ENCODE results near the gene MAP3K3. TPM values are rescaled to one million over a fixed set of nuclear protein-coding genes. Genes with fewer than 3 reads are reported as not detected.

Gene MAP3K3
- polyA plus RNA-seq, 1 experiment: 15.3 TPM

DNA sequence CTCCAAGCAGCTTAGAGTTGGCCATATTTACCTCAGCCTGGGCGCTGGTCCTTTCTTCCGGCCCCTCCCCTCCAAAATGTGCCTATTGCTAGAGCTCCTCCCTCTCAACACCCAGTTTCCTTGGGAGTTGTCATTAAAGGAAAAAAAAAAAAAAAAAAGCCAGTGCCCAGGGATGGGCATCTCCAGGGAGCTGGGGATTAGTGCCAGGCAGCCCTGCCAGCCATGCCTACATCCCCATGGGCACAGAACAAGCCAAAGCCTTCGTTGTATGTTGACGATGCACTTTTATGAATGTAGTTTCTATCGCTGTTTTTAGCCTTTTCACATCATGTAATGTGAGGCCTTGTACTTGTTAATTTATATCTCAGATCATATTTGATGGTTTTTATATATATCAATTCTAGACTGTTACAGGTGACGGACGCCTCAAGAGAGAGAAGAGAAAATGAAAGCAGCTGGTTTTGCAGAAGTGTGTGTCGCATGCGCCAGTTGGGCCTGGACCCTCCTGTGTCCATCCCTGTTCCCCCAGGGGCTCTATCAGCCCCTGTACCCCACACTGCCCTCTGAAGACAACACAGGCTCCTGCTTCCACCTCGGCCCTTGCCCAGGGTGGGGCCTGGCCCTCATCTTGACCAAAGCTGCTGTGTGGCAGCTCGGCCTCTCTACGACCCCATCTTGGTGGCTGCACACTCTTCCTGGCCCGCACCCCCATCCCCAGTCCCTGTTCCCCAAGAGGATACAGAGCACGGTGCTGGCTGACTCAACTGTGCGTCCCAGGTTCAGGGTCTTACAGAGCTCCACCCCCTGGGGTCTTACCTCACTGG lies 72.9 kb downstream of the MAP3K3 start:
- H3K27ac ChIP-seq (ENCODE audit: low read depth, low read length): no peak overlapping the region
- CTCF ChIA-PET: no interaction called here
- H3K9me3 ChIP-seq (ENCODE audit: control insufficient read depth, insufficient read depth, low read length): no peaks in the 10 kb centered on the region
- H3K4me3 ChIP-seq (ENCODE audit: low read depth, low read length): no peak overlapping the region
- POLR2A ChIA-PET: interaction anchor here (0.5 to 0.8 kb wide), 4 partner anchors 32 to 79 kb away, joined by 3 to 6 read pairs (median 3); partner anchors contain the start of genes DDX42 and MAP3K3
- TF ChIP-seq, protein P1, sequence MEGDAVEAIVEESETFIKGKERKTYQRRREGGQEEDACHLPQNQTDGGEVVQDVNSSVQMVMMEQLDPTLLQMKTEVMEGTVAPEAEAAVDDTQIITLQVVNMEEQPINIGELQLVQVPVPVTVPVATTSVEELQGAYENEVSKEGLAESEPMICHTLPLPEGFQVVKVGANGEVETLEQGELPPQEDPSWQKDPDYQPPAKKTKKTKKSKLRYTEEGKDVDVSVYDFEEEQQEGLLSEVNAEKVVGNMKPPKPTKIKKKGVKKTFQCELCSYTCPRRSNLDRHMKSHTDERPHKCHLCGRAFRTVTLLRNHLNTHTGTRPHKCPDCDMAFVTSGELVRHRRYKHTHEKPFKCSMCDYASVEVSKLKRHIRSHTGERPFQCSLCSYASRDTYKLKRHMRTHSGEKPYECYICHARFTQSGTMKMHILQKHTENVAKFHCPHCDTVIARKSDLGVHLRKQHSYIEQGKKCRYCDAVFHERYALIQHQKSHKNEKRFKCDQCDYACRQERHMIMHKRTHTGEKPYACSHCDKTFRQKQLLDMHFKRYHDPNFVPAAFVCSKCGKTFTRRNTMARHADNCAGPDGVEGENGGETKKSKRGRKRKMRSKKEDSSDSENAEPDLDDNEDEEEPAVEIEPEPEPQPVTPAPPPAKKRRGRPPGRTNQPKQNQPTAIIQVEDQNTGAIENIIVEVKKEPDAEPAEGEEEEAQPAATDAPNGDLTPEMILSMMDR (IDR thresholded peaks at IDR 0.05; ENCODE audit: low read depth, low read length): no peak
- DNase-seq (ENCODE audit: low read depth, low spot score): no peak
- no peaks in the 10 kb centered on the region for H3K27me3 ChIP-seq (ENCODE audit: control insufficient read depth, insufficient read depth, low read length)

DNA sequence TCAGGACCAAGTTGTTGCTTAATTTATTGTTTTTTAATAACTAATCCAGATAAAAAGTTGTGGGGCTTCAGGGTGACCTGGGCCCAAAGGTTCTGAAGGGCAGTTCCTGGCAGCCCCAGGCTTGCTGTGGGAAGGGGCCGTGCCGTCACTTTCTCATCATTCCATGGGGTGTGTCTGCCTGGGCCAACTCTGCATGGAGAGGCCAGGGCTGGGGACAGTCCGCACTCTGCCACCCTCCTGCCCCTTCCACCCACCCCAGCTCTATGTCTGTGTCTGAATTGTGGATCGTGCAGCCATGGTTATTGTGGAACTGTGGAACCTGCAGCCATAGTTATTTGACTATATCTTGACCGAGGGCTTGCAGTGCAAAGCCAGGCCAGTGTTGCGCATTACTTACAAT lies 73.7 kb downstream of the MAP3K3 start:
- POLR2A ChIA-PET: interaction anchor here (0.8 kb wide), 1 partner anchor 74 kb away, joined by 3 read pairs; the partner anchor contains the start of gene MAP3K3
- no peak overlapping the region for H3K27ac ChIP-seq (ENCODE audit: low read depth, low read length)
- no peaks in the 10 kb centered on the region; the same call in 1 of the 2 replicates for H3K9me3 ChIP-seq (ENCODE audit: control insufficient read depth, insufficient read depth, low read length)

DNA sequence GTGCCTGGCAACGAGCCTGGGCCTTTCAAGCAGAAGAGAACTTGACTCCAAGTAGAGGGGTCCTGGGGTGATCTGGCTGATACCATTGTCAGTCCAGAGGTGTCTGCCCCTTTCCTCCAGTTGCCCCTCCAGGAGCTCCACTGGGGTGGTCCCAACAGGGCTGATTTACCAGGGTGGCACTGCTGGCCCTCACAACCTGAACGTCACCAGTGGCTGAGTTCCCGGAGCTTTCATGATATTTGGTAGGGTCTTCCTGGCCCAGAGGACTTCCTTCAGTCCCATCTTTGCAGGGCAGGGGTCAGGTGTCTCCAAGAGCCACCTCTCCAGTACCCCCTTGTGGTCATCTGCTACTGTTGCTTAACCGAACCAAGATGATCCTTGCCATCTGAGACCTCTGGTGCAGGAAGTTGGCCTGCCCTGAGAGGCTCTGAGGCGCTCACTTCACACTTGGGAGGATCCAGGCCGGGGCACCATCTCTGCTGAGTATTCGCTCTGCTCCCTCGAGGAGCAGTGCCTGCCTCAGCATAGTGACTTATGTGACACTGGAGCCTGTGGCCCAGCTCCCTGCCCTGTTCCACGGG lies 74.3 kb downstream of the MAP3K3 start:
- DNase-seq (ENCODE audit: low read depth, low spot score): no peak
- CTCF ChIA-PET: interaction anchor here (1.0 kb wide), 1 partner anchor 18 kb away, joined by 3 read pairs; no protein-coding TSS in a partner anchor
- Histone ChIP-seq H3K9me3 (ENCODE audit: control insufficient read depth, insufficient read depth, low read length) (no peaks in the 10 kb centered on the region; the same call in 1 of the 2 replicates), H3K27me3 (ENCODE audit: control insufficient read depth, insufficient read depth, low read length) (no peaks in the 10 kb centered on the region), H3K27ac (ENCODE audit: low read depth, low read length) (no peak overlapping the region), H3K4me3 (ENCODE audit: low read depth, low read length) (no peak overlapping the region)
- TF ChIP-seq, protein P1 (IDR thresholded peaks at IDR 0.05; ENCODE audit: low read depth, low read length): peak; percentile 39; the same call in 1 of the 2 replicates
- POLR2A ChIA-PET: no interaction called here

More for the DNA sequence above, 73.7 kb downstream of the MAP3K3 start:
- Histone ChIP-seq H3K4me3 (ENCODE audit: low read depth, low read length) (no peak overlapping the region), H3K27me3 (ENCODE audit: control insufficient read depth, insufficient read depth, low read length) (no peaks in the 10 kb centered on the region)
- CTCF ChIA-PET: interaction anchor here (1.0 kb wide), 1 partner anchor 17 kb away, joined by 3 read pairs; no protein-coding TSS in a partner anchor
- TF ChIP-seq, protein P1 (IDR thresholded peaks at IDR 0.05; ENCODE audit: low read depth, low read length): no peak
- DNase-seq (ENCODE audit: low read depth, low spot score): no peak

DNA sequence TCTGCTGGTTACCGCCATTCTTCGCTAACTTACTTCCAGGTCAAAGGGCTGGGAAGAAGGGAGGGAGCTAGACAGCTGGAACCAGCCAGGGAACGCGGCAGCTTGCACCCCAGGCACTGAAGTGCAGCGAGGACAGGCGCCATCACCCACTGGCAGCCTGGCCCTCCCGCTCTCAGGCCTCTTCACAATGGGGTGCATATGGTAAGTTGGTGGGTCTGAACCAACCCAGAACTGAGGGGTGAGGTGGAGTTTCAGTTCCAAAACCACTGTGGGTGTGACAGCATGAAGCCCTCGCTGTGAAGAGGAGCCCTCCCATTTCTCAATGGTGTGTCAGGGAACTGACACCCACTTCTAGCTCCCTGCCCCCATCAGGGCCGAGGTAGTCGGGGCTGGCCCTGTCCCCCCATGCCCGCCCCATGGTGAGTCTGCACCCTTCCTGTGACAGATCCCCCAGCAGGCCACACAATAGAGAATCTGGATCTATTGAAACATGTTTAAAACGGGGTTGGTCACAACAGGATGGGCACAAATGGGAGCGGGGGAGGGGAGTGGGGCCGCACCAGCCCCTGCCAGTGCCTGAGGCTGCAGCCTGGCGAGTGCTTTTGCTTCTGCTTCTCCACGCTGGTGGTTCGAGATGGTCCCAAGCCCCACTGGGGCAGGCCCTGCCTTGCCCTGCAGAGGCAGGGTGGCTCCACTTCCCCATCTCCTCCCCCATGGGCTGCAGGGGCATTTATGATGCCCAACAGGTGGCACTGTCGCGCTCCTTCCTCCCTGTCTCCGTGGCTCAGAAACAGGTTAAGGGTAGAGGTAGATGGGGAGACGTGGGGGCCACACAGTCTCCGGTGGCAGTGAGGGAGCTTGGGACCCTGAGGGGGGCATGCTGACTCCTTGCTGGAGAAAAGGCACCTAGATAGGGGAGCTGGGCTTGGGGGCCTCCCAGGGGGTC lies 75.4 kb downstream of the MAP3K3 start:
- Histone ChIP-seq H3K27me3 (ENCODE audit: control insufficient read depth, insufficient read depth, low read length) (no peaks in the 10 kb centered on the region), H3K27ac (ENCODE audit: low read depth, low read length) (no peak overlapping the region), H3K4me3 (ENCODE audit: low read depth, low read length) (no peak overlapping the region), H3K9me3 (ENCODE audit: control insufficient read depth, insufficient read depth, low read length) (no peaks in the 10 kb centered on the region; the same call in 1 of the 2 replicates)
- ChIA-PET CTCF (interaction anchor here (0.7 to 1.5 kb wide), 4 partner anchors 10 to 273 kb away, joined by 3 to 4 read pairs (median 4); no protein-coding TSS in a partner anchor), POLR2A (interaction anchor here (1.1 kb wide), 1 partner anchor 76 kb away, joined by 4 read pairs; the partner anchor contains the start of gene MAP3K3)
- DNase-seq (ENCODE audit: low read depth, low spot score): no peak
- TF ChIP-seq, protein P1 (IDR thresholded peaks at IDR 0.05; ENCODE audit: low read depth, low read length): peak; percentile 61
